Stimulated activated effector memory CD8-positive, alpha-beta T cell treated with anti-CD3 and anti-CD28 coated beads, Interleukin-12 subunit alpha, Interleukin-12 subunit beta, amount 100 ng/mL, for 72 hours (primary cell): ENCODE data around the gene MAP3K5.

ENCODE experiments used
- ATAC-seq: fragments of 150-1000 bp; cut with Tn5 transposase; 2 replicates; pipeline ENCODE4 v1.10.0; 2021
- DNase-seq, 2 donors: peaks; one replicate each; pipeline ENCODE4 v3.0.0; 2021 to 2022; ENCODE audit warnings: low spot score in 2 of 2
- H3K27ac Mint-ChIP-seq: one replicate; pipeline ENCODE4 v1.8.0; 2022; ENCODE audit warnings: mild to moderate bottlenecking, mixed read lengths
- H3K36me3 Mint-ChIP-seq: one replicate; pipeline ENCODE4 v1.8.0; 2022; ENCODE audit warnings: mild to moderate bottlenecking, mixed read lengths
- H3K4me1 Mint-ChIP-seq: one replicate; pipeline ENCODE4 v1.8.0; 2022; ENCODE audit warnings: mixed read lengths
- H3K4me3 Mint-ChIP-seq: one replicate; pipeline ENCODE4 v1.8.0; 2022; ENCODE audit warnings: mild to moderate bottlenecking, mixed read lengths
- H3K9me3 Mint-ChIP-seq: one replicate; pipeline ENCODE4 v1.8.0; 2022; ENCODE audit warnings: mixed read lengths

Gene MAP3K5

GRCh38 chr6:136684466-136684865, 107.8 kb downstream of the MAP3K5 start:
- no peak overlapping the region for H3K27ac Mint-ChIP-seq
- H3K4me1 Mint-ChIP-seq: peaks cover 21% of the 10 kb centered on the region
- no peak overlapping the region for H3K4me3 Mint-ChIP-seq
- no peaks in the 10 kb centered on the region for H3K9me3 Mint-ChIP-seq
- ATAC-seq (no peak), DNase-seq (no peak)
- H3K36me3 Mint-ChIP-seq: no peaks in the 10 kb centered on the region

- H3K4me1 Mint-ChIP-seq: peaks cover 21% of the 10 kb centered on the region
- no peak overlapping the region for H3K27ac Mint-ChIP-seq
- H3K4me3 Mint-ChIP-seq: no peak overlapping the region
- no peak for ATAC-seq
- H3K36me3 Mint-ChIP-seq: no peaks in the 10 kb centered on the region
- no peaks in the 10 kb centered on the region for H3K9me3 Mint-ChIP-seq
- DNase-seq: no peak
Observed at GRCh38 chr6:136683209-136683941, 108.9 kb downstream of the MAP3K5 start.

- Mint-ChIP-seq H3K36me3 (peaks cover 5% of the 10 kb centered on the region), H3K9me3 (no peaks in the 10 kb centered on the region), H3K4me1 (peaks cover 18% of the 10 kb centered on the region), H3K27ac (no peak overlapping the region), H3K4me3 (no peak overlapping the region)
- no peak for ATAC-seq
- DNase-seq: no peak
Observed at GRCh38 chr6:136682292-136682691, 110.0 kb downstream of the MAP3K5 start.

GRCh38 chr6:136677822-136678221, 114.5 kb downstream of the MAP3K5 start:
- peaks cover 3% of the 10 kb centered on the region for H3K9me3 Mint-ChIP-seq
- peaks cover 17% of the 10 kb centered on the region for H3K36me3 Mint-ChIP-seq
- no peak overlapping the region for H3K27ac Mint-ChIP-seq
- ATAC-seq (no peak), DNase-seq (no peak)
- H3K4me3 Mint-ChIP-seq: no peak overlapping the region
- no peaks in the 10 kb centered on the region for H3K4me1 Mint-ChIP-seq

- Mint-ChIP-seq H3K4me3 (no peak overlapping the region), H3K36me3 (peaks cover 19% of the 10 kb centered on the region), H3K9me3 (peaks cover 3% of the 10 kb centered on the region), H3K27ac (no peak overlapping the region), H3K4me1 (no peaks in the 10 kb centered on the region)
- DNase-seq (no peak), ATAC-seq (no peak)
Observed at GRCh38 chr6:136677344-136677743, 114.9 kb downstream of the MAP3K5 start.

- no peak overlapping the region for H3K4me3 Mint-ChIP-seq
- peaks cover 22% of the 10 kb centered on the region for H3K36me3 Mint-ChIP-seq
Observed at GRCh38 chr6:136676075-136676474, 116.2 kb downstream of the MAP3K5 start.

GRCh38 chr6:136673571-136673970, 118.7 kb downstream of the MAP3K5 start:
- no peak overlapping the region for H3K27ac Mint-ChIP-seq
- H3K9me3 Mint-ChIP-seq: peaks cover 3% of the 10 kb centered on the region
- no peak overlapping the region for H3K4me3 Mint-ChIP-seq
- no peak for ATAC-seq
- peaks cover 24% of the 10 kb centered on the region for H3K36me3 Mint-ChIP-seq
- H3K4me1 Mint-ChIP-seq: no peaks in the 10 kb centered on the region
- no peak for DNase-seq

More at GRCh38 chr6:136676075-136676474, 116.2 kb downstream of the MAP3K5 start:
- ATAC-seq (no peak), DNase-seq (no peak)
- Mint-ChIP-seq H3K9me3 (peaks cover 3% of the 10 kb centered on the region), H3K4me1 (no peaks in the 10 kb centered on the region), H3K27ac (no peak overlapping the region)

- DNase-seq (no peak), ATAC-seq (no peak)
- no peaks in the 10 kb centered on the region for H3K4me1 Mint-ChIP-seq
- no peak overlapping the region for H3K4me3 Mint-ChIP-seq
- H3K36me3 Mint-ChIP-seq: peaks cover 30% of the 10 kb centered on the region
- peaks cover 3% of the 10 kb centered on the region for H3K9me3 Mint-ChIP-seq
- H3K27ac Mint-ChIP-seq: peak overlapping the region; percentile 40
Observed at GRCh38 chr6:136672144-136672543, 120.1 kb downstream of the MAP3K5 start.

GRCh38 chr6:136669299-136669699, 123.0 kb downstream of the MAP3K5 start:
- H3K4me1 Mint-ChIP-seq: no peaks in the 10 kb centered on the region

GRCh38 chr6:136668571-136668970, 123.7 kb downstream of the MAP3K5 start:
- H3K4me3 Mint-ChIP-seq: no peak overlapping the region
- H3K27ac Mint-ChIP-seq: no peak overlapping the region
- no peaks in the 10 kb centered on the region for H3K4me1 Mint-ChIP-seq
- DNase-seq (no peak), ATAC-seq (no peak)
- peaks cover 2% of the 10 kb centered on the region for H3K9me3 Mint-ChIP-seq
- peaks cover 23% of the 10 kb centered on the region for H3K36me3 Mint-ChIP-seq

More at GRCh38 chr6:136669299-136669699, 123.0 kb downstream of the MAP3K5 start:
- Mint-ChIP-seq H3K27ac (no peak overlapping the region), H3K9me3 (peaks cover 3% of the 10 kb centered on the region), H3K4me3 (no peak overlapping the region), H3K36me3 (peaks cover 23% of the 10 kb centered on the region)
- DNase-seq (no peak), ATAC-seq (no peak)

GRCh38 chr6:136666041-136666440, 126.2 kb downstream of the MAP3K5 start:
- Mint-ChIP-seq H3K27ac (no peak overlapping the region), H3K4me1 (no peaks in the 10 kb centered on the region), H3K36me3 (peaks cover 18% of the 10 kb centered on the region), H3K4me3 (no peak overlapping the region), H3K9me3 (no peaks in the 10 kb centered on the region)
- ATAC-seq (no peak), DNase-seq (no peak)

- no peaks in the 10 kb centered on the region for H3K9me3 Mint-ChIP-seq
- peaks cover 23% of the 10 kb centered on the region for H3K36me3 Mint-ChIP-seq
- no peak for DNase-seq
- H3K4me1 Mint-ChIP-seq: no peaks in the 10 kb centered on the region
- no peak for ATAC-seq
- no peak overlapping the region for H3K4me3 Mint-ChIP-seq
- H3K27ac Mint-ChIP-seq: no peak overlapping the region
Observed at GRCh38 chr6:136662347-136663237, 129.7 kb downstream of the MAP3K5 start.

- Mint-ChIP-seq H3K9me3 (no peaks in the 10 kb centered on the region), H3K36me3 (peaks cover 25% of the 10 kb centered on the region), H3K4me3 (no peak overlapping the region), H3K27ac (no peak overlapping the region), H3K4me1 (no peaks in the 10 kb centered on the region)
- DNase-seq (no peak), ATAC-seq (no peak)
Observed at GRCh38 chr6:136660727-136661126, 131.6 kb downstream of the MAP3K5 start.

- Mint-ChIP-seq H3K9me3 (no peaks in the 10 kb centered on the region), H3K4me1 (no peaks in the 10 kb centered on the region), H3K36me3 (peaks cover 25% of the 10 kb centered on the region), H3K4me3 (no peak overlapping the region), H3K27ac (no peak overlapping the region)
- DNase-seq (no peak), ATAC-seq (no peak)
Observed at GRCh38 chr6:136659991-136660499, 132.2 kb downstream of the MAP3K5 start.

GRCh38 chr6:136658711-136659110, 133.6 kb downstream of the MAP3K5 start:
- no peak overlapping the region for H3K27ac Mint-ChIP-seq
- H3K36me3 Mint-ChIP-seq: peaks cover 28% of the 10 kb centered on the region
- H3K4me3 Mint-ChIP-seq: no peak overlapping the region
- DNase-seq: no peak
- no peak for ATAC-seq
- no peaks in the 10 kb centered on the region for H3K9me3 Mint-ChIP-seq
- no peaks in the 10 kb centered on the region for H3K4me1 Mint-ChIP-seq
